ENCODE results near the gene PPP2R1B. TPM values are rescaled to one million over a fixed set of nuclear protein-coding genes. Genes with fewer than 3 reads are reported as not detected.

Gene PPP2R1B
- total RNA-seq, 8 experiments from 2014 or later = 11.8 to 43.7 (median 19.4) TPM

- in situ Hi-C loops (cut with MboI; ENCODE audit: low pct_unique_long_range_greater_than_20kb in 2 of 9, low sequenced_read_pairs in 9 of 9, unreplicated experiment in 9 of 9) = no loop called here
- H3K27ac ChIP-seq = no peak overlapping the region
- ATAC-seq (replicated peaks in 6 of 8) = no peak
- no peak overlapping the region for H3K4me3 ChIP-seq
- 42 to 100% (median 86%) methylated on average over 1 to 11 of the region's 14 CpGs for WGBS, 10 experiments
- peaks cover 42 to 45% of the 10 kb centered on the region in 2 donors for H3K4me1 ChIP-seq (replicated peaks in 1 of 2)
Measured at GRCh38 chr11:111737444-111738210, 28.6 kb downstream of the PPP2R1B start.

GRCh38 chr11:111736621-111737443 lies 29.4 kb downstream of the PPP2R1B start:
- WGBS, 10 experiments = 5 to 93% (median 82%) methylated on average over 1 to 12 of the region's 15 CpGs; no CpG with 5 or more reads in 2 of the 10 experiments
- Histone ChIP-seq H3K4me1 (replicated peaks in 1 of 2) (peaks cover 44 to 46% of the 10 kb centered on the region in 2 donors), H3K27ac (peak overlapping the region; percentile 93), H3K4me3 (no peak overlapping the region)
- no peak for ATAC-seq (replicated peaks in 6 of 8)
- in situ Hi-C loops (cut with MboI; ENCODE audit: low pct_unique_long_range_greater_than_20kb in 2 of 9, low sequenced_read_pairs in 9 of 9, unreplicated experiment in 9 of 9) = no loop called here

- in situ Hi-C loops (cut with MboI; ENCODE audit: low pct_unique_long_range_greater_than_20kb in 2 of 9, low sequenced_read_pairs in 9 of 9, unreplicated experiment in 9 of 9) = no loop called here
- ATAC-seq (replicated peaks in 6 of 8) = peak in 5 of 8 experiments; percentile 0 to 15 (median 12)
- peak overlapping the region; percentile 93 for H3K27ac ChIP-seq
- 10 to 92% (median 51%) methylated on average over 1 to 7 of the region's 11 CpGs; no CpG with 5 or more reads in 2 of the 10 experiments for WGBS, 10 experiments
- H3K4me1 ChIP-seq (replicated peaks in 1 of 2) = peaks cover 50% of the 10 kb centered on the region in 2 donors
- H3K4me3 ChIP-seq = no peak overlapping the region
Measured at GRCh38 chr11:111736181-111736590, 30.0 kb downstream of the PPP2R1B start.

- Histone ChIP-seq H3K27ac (peak overlapping the region; percentile 93), H3K4me1 (replicated peaks in 1 of 2) (peaks cover 56 to 57% of the 10 kb centered on the region in 2 donors)
Measured at GRCh38 chr11:111735262-111736116, 30.7 kb downstream of the PPP2R1B start.

GRCh38 chr11:111734954-111735261 lies 31.3 kb downstream of the PPP2R1B start:
- H3K4me3 ChIP-seq = no peak overlapping the region

More at GRCh38 chr11:111735262-111736116, 30.7 kb downstream of the PPP2R1B start:
- in situ Hi-C loops (cut with MboI; ENCODE audit: low pct_unique_long_range_greater_than_20kb in 2 of 9, low sequenced_read_pairs in 9 of 9, unreplicated experiment in 9 of 9) = no loop called here
- 3 to 81% (median 48%) methylated on average over 3 to 8 of the region's 19 CpGs; no CpG with 5 or more reads in 5 of the 10 experiments for WGBS, 10 experiments
- H3K4me3 ChIP-seq = no peak overlapping the region
- ATAC-seq (replicated peaks in 6 of 8) = peak; percentile 77 to 85 (median 84)

GRCh38 chr11:111734101-111734953 lies 31.9 kb downstream of the PPP2R1B start:
- H3K4me1 ChIP-seq (replicated peaks in 1 of 2) = peaks cover 66 to 69% of the 10 kb centered on the region in 2 donors
- H3K27ac ChIP-seq = peak overlapping the region; percentile 93
- H3K4me3 ChIP-seq = no peak overlapping the region
- in situ Hi-C loops (cut with MboI; ENCODE audit: low pct_unique_long_range_greater_than_20kb in 2 of 9, low sequenced_read_pairs in 9 of 9, unreplicated experiment in 9 of 9) = no loop called here
- ATAC-seq (replicated peaks in 6 of 8) = peak in 5 of 8 experiments; percentile 1 to 6 (median 3)
- 60 to 100% (median 90%) methylated on average over 1 to 4 of the region's 8 CpGs; no CpG with 5 or more reads in 5 of the 10 experiments for WGBS, 10 experiments

More at GRCh38 chr11:111734954-111735261, 31.3 kb downstream of the PPP2R1B start:
- ATAC-seq (replicated peaks in 6 of 8) = no peak
- Histone ChIP-seq H3K4me1 (replicated peaks in 1 of 2) (peaks cover 60 to 63% of the 10 kb centered on the region in 2 donors), H3K27ac (peak overlapping the region; percentile 93)
- in situ Hi-C loops (cut with MboI; ENCODE audit: low pct_unique_long_range_greater_than_20kb in 2 of 9, low sequenced_read_pairs in 9 of 9, unreplicated experiment in 9 of 9) = no loop called here
- WGBS, 10 experiments = 5 to 76% (median 50%) methylated on average over 2 to 6 of the region's 6 CpGs; no CpG with 5 or more reads in 1 of the 10 experiments

- Histone ChIP-seq H3K27ac (peak overlapping the region; percentile 93), H3K4me1 (replicated peaks in 1 of 2) (peaks cover 69 to 73% of the 10 kb centered on the region in 2 donors), H3K4me3 (no peak overlapping the region)
- ATAC-seq (replicated peaks in 6 of 8) = no peak
- 30 to 87% (median 70%) methylated on average over 1 to 7 of the region's 9 CpGs; no CpG with 5 or more reads in 5 of the 10 experiments for WGBS, 10 experiments
- in situ Hi-C loops (cut with MboI; ENCODE audit: low pct_unique_long_range_greater_than_20kb in 2 of 9, low sequenced_read_pairs in 9 of 9, unreplicated experiment in 9 of 9) = no loop called here
Measured at GRCh38 chr11:111733611-111734088, 32.5 kb downstream of the PPP2R1B start.

- Histone ChIP-seq H3K4me3 (no peak overlapping the region), H3K27ac (peak overlapping the region; percentile 93), H3K4me1 (replicated peaks in 1 of 2) (peaks cover 69 to 73% of the 10 kb centered on the region in 2 donors)
- WGBS, 10 experiments = 0 to 100% (median 60%) methylated on average over 1 to 4 of the region's 7 CpGs; no CpG with 5 or more reads in 5 of the 10 experiments
- in situ Hi-C loops (cut with MboI; ENCODE audit: low pct_unique_long_range_greater_than_20kb in 2 of 9, low sequenced_read_pairs in 9 of 9, unreplicated experiment in 9 of 9) = no loop called here
- no peak for ATAC-seq (replicated peaks in 6 of 8)
Measured at GRCh38 chr11:111733016-111733415, 33.2 kb downstream of the PPP2R1B start.

GRCh38 chr11:111731821-111732220 lies 34.4 kb downstream of the PPP2R1B start:
- in situ Hi-C loops (cut with MboI; ENCODE audit: low pct_unique_long_range_greater_than_20kb in 2 of 9, low sequenced_read_pairs in 9 of 9, unreplicated experiment in 9 of 9) = no loop called here
- no peak for ATAC-seq (replicated peaks in 6 of 8)
- Histone ChIP-seq H3K4me3 (no peak overlapping the region), H3K27ac (no peak overlapping the region), H3K4me1 (replicated peaks in 1 of 2) (peaks cover 69 to 70% of the 10 kb centered on the region in 2 donors)
- 87 to 100% (median 100%) methylated on average over 1 to 4 of the region's 5 CpGs; no CpG with 5 or more reads in 6 of the 10 experiments for WGBS, 10 experiments

GRCh38 chr11:111730871-111731591 lies 35.2 kb downstream of the PPP2R1B start:
- Histone ChIP-seq H3K4me3 (no peak overlapping the region), H3K4me1 (replicated peaks in 1 of 2) (peaks cover 61 to 68% of the 10 kb centered on the region in 2 donors), H3K27ac (peak overlapping the region; percentile 46 to 68)
- in situ Hi-C loops (cut with MboI; ENCODE audit: low pct_unique_long_range_greater_than_20kb in 2 of 9, low sequenced_read_pairs in 9 of 9, unreplicated experiment in 9 of 9) = no loop called here
- 71 to 100% (median 84%) methylated on average over 1 to 15 of the region's 22 CpGs; no CpG with 5 or more reads in 1 of the 10 experiments for WGBS, 10 experiments
- ATAC-seq (replicated peaks in 6 of 8) = peak in 4 of 8 experiments; percentile 5 to 22 (median 6)

- Histone ChIP-seq H3K4me3 (no peak overlapping the region), H3K4me1 (replicated peaks in 1 of 2) (peaks cover 50 to 62% of the 10 kb centered on the region in 2 donors), H3K27ac (no peak overlapping the region)
- no peak for ATAC-seq (replicated peaks in 6 of 8)
- in situ Hi-C loops (cut with MboI; ENCODE audit: low pct_unique_long_range_greater_than_20kb in 2 of 9, low sequenced_read_pairs in 9 of 9, unreplicated experiment in 9 of 9) = no loop called here
- WGBS, 10 experiments = 50 to 100% (median 81%) methylated on average over 1 to 8 of the region's 9 CpGs; no CpG with 5 or more reads in 3 of the 10 experiments
Measured at GRCh38 chr11:111729831-111730311, 36.3 kb downstream of the PPP2R1B start.
